HEK293T (cell line): Measurements from ENCODE around the gene XPO1.

Experiments used
- BHLHE40 ChIP-seq: fragments of 450-650 bp; IDR thresholded peaks from 2 replicates; pipeline ENCODE4 v1.6.1; 2016; ENCODE audit warnings: mild to moderate bottlenecking, moderate library complexity, borderline replicate concordance
- FOXA1 ChIP-seq: fragments of 450-650 bp; IDR thresholded peaks from 2 replicates; pipeline ENCODE4 v1.6.1; 2016; ENCODE audit warnings: mild to moderate bottlenecking
- LEF1 ChIP-seq: fragments of 450-650 bp; IDR thresholded peaks from 2 replicates; pipeline ENCODE4 v1.6.1; 2017; ENCODE audit warnings: mild to moderate bottlenecking, borderline replicate concordance
- NFRKB ChIP-seq: fragments of 450-650 bp; IDR thresholded peaks from 2 replicates; pipeline ENCODE4 v1.6.1; 2016; ENCODE audit warnings: mild to moderate bottlenecking, moderate library complexity
- TARDBP ChIP-seq: fragments of 450-650 bp; IDR thresholded peaks from 2 replicates; pipeline ENCODE4 v1.6.1; 2016

DNA sequence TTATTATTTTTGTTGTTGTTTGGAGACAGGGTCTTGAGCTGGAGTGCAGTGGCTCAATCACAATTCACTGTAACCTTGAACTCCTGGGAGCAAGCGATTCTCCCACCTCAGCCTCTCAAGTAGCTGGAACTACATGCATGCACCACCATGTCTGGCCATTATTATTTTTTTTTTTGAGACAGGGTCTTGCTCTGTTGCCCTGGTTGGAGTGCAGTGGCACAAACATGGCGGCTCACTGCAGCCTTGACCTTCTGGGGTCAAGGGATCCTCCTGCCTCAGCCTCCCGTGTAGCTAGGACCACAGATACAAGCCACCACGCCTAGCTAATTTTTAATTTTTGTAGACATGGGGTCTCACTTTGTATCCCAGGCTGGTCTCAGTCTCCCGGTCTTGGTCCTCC, 20.0 kb upstream of the XPO1 start:
- TF ChIP-seq LEF1 = no peak
- TF ChIP-seq NFRKB = no peak
- no peak for TF ChIP-seq BHLHE40
- no peak for TF ChIP-seq TARDBP
- TF ChIP-seq FOXA1 = no peak
